HG02870 (cell line): ENCODE measurements around the gene GALC.
A peak's percentile ranks its signal among the peaks of the same experiment; 100 is the strongest.

Experiments
- ATAC-seq: cut with Tn5 transposase; IDR thresholded peaks from one replicate; pipeline ENCODE4 v1.9.1; 2021; ENCODE audit warnings: mild to moderate bottlenecking, moderate library complexity; ENCODE audit not compliant: unreplicated experiment

Gene GALC

GRCh38 chr14:88007608-88008007 is 14.6 kb upstream of the GALC start:
- no peak for ATAC-seq

DNA sequence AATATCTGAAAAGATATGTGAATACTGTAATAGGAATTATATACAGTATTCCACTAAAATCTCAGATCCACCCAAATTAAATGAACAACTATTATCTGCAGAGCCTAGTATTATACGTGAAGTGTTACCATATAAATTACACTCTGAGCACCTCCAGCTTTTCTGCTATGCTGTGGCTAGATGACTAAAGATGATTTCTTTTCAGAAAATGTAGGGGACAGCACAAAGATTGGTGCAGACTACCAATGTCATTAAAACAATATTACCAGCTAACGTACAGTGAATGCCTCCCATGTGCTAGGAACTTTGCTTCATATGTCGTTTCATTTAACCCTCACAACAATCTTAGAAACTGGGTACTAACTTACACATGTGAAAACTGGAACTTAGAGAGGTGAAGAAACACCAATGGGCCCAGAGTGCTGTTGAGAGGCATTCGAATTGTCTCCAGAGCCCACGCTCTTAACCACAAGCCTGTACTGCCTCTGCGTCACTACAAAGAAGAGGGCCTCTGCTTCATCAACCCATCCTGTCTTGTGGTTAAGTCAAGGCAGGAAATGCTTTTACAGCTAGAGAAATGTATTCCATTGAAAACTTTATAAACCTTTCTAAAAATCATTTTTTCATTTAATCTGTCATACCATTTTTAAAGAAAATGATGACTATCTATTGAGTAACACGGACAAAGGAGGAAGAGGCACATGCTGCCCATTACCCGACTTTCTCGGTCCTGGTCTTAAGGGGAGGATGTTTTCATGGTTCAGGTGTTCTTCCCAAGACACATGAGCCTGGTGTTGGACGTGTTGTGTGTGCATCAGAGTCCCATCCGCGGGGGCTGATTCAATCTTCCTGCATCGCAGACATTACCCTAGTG is 13.2 kb upstream of the GALC start:
- ATAC-seq = peak; percentile 94

- peak; percentile 62 for ATAC-seq
Measured at GRCh38 chr14:88005050-88005481, 12.1 kb upstream of the GALC start, which contains the start of gene GPR65. GPR65 (plus strand) TSS chr14:88005135; CDS start chr14:88010848, 5,713 bp downstream.

- no peak for ATAC-seq
Measured at GRCh38 chr14:88004506-88005036, 11.6 kb upstream of the GALC start.

DNA sequence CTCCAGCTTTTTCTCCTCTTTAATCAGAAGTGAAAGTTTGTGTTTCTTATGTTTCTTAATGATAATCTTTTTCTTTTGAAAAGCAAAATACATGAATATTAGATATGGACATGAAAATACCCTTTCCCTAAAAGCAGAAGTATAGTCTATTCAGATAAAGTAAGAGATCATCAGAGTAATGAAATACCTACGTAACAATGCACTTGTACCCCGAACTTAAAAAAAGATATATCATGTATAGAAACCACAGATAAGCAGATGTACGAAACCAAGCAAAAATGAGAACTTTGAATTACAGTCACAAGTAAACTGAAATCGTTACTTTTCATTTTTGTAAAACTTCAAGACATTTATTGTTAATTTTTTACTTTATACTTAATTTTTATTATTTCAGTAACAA is 10.4 kb upstream of the GALC start:
- no peak for ATAC-seq

GRCh38 chr14:88002421-88003075 is 9.6 kb upstream of the GALC start:
- ATAC-seq = peak; percentile 21

GRCh38 chr14:87999277-87999676 is 6.3 kb upstream of the GALC start:
- ATAC-seq = no peak

GRCh38 chr14:87998482-87998881 is 5.5 kb upstream of the GALC start:
- ATAC-seq = no peak

- no peak for ATAC-seq
Measured at GRCh38 chr14:87996291-87996592, 3.3 kb upstream of the GALC start.

DNA sequence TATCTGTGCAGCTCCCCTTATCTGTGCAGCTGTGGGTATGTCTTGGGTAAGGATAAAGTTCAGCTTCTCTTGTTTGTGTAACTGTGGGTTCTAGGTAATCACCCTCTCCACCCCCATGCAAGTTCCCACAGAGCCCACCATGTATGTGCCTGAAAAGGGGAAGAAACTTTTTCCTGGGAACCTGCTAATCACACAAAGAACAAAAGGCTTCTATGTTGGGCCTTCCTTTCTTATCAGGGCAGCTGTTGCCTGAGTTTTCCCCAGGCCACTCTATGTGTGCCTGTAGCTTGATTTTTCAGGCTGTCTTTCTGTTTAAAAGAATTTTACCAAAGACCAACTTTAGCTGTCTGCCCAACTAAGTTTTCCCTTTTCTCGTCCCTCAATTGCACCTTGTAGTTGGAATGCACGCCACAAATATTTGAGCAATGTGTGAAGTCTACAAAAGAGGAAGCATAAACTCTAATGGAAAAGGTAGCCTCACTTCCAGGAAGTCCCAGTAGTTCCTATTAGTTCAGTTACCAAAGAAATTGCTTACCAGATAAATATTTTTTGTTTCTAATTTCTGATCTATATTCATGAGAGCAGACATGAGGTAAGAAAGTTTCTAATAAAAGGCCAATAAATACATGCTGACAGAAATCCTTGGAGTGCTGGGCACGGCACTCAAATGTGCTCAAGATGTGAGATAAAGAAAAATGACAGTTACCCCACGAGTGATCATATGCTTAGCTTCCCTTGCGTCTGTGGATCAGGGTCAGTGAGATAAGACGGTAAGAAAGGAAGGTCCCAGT is 2.7 kb upstream of the GALC start:
- no peak for ATAC-seq

- ATAC-seq = peak; percentile 46
Measured at GRCh38 chr14:87994974-87995373, 2.0 kb upstream of the GALC start.

DNA sequence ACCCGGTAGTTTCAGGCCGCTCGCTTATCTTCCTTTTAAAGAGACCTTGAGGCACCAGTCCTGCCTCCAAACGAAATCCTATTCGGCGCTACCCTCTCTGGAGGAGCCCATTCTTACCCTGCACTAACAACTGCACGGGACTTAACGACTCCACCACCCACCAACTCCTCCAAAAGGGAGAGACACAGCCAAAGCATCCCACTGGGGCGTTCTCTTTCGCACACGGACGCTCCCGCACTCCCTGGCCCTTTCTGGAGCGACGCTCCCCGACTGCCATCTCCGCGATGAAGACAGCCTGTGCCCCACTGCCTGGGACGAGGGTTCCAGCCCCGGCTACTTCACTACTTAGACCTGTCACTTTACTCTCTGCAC is 650 bp downstream of the GALC start:
- ATAC-seq = no peak

DNA sequence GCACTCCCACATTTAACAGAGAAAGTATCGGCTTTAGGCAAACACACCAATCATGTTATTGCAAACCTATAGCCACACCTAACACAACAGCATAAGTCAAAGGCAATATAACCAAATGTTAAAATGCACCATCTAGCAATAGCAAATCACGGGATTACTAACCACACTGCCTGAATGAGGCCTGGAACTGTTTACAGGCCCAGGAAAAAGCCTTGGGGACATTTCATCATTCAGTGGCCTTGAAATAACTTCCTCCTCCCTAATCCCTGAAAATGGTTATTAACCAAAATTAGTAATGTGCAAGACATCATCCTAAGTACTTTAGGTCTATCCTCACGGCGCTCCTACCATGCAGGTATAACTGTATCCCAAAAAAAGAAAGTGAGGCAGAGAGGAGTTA is 2.3 kb downstream of the GALC start:
- ATAC-seq = no peak

- ATAC-seq = no peak
Measured at GRCh38 chr14:87989956-87990299, 3.1 kb downstream of the GALC start.

DNA sequence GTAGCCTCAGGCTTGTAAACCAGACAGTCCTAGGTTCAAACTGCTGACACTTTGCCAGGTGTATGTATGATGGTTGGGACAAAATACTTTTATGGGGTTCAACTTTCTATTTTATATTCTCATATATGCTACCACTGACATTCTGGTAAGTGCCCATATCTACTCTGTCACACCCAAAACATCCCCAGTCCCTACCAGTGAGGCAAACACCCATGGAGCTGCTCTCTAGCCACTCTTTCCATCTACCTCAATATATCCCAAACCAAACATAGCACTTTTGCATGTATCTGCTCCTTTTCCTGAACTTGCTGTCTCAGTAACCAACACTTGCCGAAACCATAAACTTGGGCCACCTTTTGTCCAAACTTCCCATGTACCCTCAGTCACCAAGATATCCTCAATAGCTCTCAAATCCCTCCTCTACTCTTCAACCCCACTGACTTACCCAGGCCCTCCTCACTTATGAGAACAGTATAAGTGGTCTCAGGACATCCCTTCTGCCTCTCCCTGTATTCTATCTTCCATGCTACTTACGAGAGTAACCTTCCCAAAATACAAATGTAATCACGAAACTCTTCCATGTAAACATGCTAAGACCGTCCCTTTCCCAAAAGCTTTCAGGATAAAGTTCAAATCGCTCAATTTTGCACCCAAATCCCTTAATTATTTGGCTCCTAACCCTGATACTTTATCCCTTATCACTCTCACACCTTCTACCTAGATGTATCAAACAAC is 3.6 kb downstream of the GALC start:
- ATAC-seq = no peak

DNA sequence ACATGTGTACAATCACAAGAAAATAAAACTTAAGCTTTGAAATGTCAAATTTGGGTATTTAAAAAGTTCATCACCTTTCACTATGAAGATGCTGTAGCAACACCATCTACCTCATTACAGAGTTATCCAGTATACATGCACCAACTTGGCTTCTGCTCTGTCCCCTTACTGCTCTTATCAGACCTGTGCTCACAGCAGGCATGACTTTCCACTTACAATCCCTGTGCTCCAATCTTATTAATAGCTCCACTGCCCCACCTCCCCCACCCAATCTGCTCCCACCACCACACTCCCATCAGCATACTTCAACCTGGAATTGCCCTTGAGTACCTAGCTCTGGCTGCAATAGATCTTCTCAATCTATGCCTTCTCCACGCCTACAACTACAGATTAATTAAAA is 13.3 kb downstream of the GALC start:
- ATAC-seq = no peak

DNA sequence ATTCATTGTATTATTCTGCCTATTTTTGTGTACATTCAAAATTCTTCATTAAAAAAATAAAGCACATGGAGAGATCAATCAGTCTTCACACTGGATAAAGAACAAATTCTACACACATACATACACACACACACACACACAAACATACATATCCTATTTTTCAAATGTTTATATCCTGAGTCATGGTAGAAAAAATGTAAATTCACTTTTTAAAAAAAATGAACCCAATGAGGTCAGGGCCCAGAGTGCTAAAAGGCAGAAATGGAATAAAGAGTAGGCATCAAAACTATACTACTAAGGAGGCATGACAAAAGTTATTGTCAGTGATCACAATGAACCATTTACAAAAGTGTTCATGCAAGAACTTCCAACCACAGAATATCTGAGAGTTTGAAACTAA is 17.3 kb downstream of the GALC start:
- no peak for ATAC-seq

- ATAC-seq = peak; percentile 92
Measured at GRCh38 chr14:87971010-87971409, 22.0 kb downstream of the GALC start.

- no peak for ATAC-seq
Measured at GRCh38 chr14:87967496-87967895, 25.5 kb downstream of the GALC start.

GRCh38 chr14:87966816-87967215 is 26.2 kb downstream of the GALC start:
- ATAC-seq = no peak

DNA sequence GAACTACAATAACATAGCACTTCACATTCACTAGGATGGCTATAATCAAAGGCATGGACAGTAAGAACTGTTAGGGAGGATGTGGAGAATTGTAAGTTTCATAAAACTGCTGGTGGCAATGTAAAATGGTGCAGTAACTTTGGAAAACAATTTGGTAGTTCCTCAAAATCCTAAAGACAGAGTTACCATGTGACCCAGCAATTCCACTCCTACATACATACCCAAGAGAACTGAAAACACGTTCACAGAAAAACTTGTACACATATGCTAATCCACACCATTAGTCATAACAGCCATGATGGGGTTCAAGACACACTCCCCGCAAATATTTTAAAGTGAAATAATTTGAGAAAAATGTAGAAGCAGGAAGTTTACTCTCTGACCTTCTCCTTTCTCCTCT is 31.7 kb downstream of the GALC start:
- ATAC-seq = no peak
